Left cardiac atrium (tissue), 4 donors: Measurements from ENCODE around the gene LRMDA. TPM values are rescaled to one million over a fixed set of nuclear protein-coding genes. Genes with fewer than 3 reads are reported as not detected.
"Not testable (repeated sequence)": the region's sequence is repeated elsewhere in the genome, so short reads cannot be mapped to it uniquely, and the experiment has no call there.

Experiments
- ATAC-seq, 2 donors: fragments of 200-7000 bp; cut with Tn5 transposase; one replicate each; pipeline ENCODE4 v1.9.1; 2020; ENCODE audit warnings: mild to moderate bottlenecking in 2 of 2, moderate library complexity in 2 of 2
- DNase-seq: peaks from one replicate; pipeline ENCODE4 v3.0.0-alpha.2; 2020
- intact Hi-C, 2 donors: fragments of 100-400 bp; cut with DNase I; formaldehyde crosslinking; loops; one replicate each; pipeline versions ENCODE4 v1.14.1 to v1.15.1; 2022 to 2023
- total RNA-seq, 2 donors: library from RNA; stranded (reverse); fragmentation: NEBNext Ultra II Directional; extraction: Animal tissue kit (Norgen Biotek cat#: 25700); gene quantifications; one replicate each; pipeline ENCODE4 v1.2.1, GENCODE V29; 2021
- donor health status: DM: no; HTN: yes; CAD: no.
- donor health status: DM: no; HTN: yes; CAD: no; lungs with severe emphysema.
- donor health status: DM: yes; HTN: yes; CAD: no.
- donor health status: Dilated cardiomyopathy.

LRMDA gene
- total RNA-seq, 2 donors from 2014 or later: 40.6 to 57.8 TPM

- intact Hi-C loops: no loop called here
- ATAC-seq: no peak
- no peak for DNase-seq
These were observed 332.2 kb downstream of the LRMDA start for GRCh38 chr10:75763652-75764051.

GRCh38 chr10:75764974-75765788, 333.8 kb downstream of the LRMDA start:
- intact Hi-C loops: no loop called here
- DNase-seq: no peak
- ATAC-seq: no peak

GRCh38 chr10:75765789-75766096, 334.3 kb downstream of the LRMDA start:
- no peak for DNase-seq
- intact Hi-C loops: no loop called here
- ATAC-seq: no peak

GRCh38 chr10:75766106-75766505, 334.7 kb downstream of the LRMDA start:
- ATAC-seq (no peak), DNase-seq (no peak)
- intact Hi-C loops: no loop called here

GRCh38 chr10:75766752-75767151, 335.3 kb downstream of the LRMDA start:
- DNase-seq, intact Hi-C loops, ATAC-seq: not testable (repeated sequence)

- DNase-seq: peak; percentile 38
- ATAC-seq: peak; percentile 78 to 87
- intact Hi-C loops: no loop called here
These were observed 339.2 kb downstream of the LRMDA start for GRCh38 chr10:75770626-75771081.

GRCh38 chr10:75771606-75772005, 340.2 kb downstream of the LRMDA start:
- intact Hi-C loops: no loop called here
- no peak for DNase-seq
- ATAC-seq: no peak

GRCh38 chr10:75772153-75772887, 340.9 kb downstream of the LRMDA start:
- ATAC-seq: no peak
- intact Hi-C loops: no loop called here
- DNase-seq: no peak

GRCh38 chr10:75773231-75773780, 341.9 kb downstream of the LRMDA start:
- intact Hi-C loops: no loop called here
- ATAC-seq (peak; percentile 15 to 77), DNase-seq (no peak)

- DNase-seq: no peak
- intact Hi-C loops: no loop called here
- no peak for ATAC-seq
These were observed 342.7 kb downstream of the LRMDA start for GRCh38 chr10:75773813-75774782.

GRCh38 chr10:75774783-75775490, 343.5 kb downstream of the LRMDA start:
- intact Hi-C loops: no loop called here
- DNase-seq (peak; percentile 52), ATAC-seq (peak in 1 of 2 donors; percentile 55)

GRCh38 chr10:75776738-75777504, 345.5 kb downstream of the LRMDA start:
- intact Hi-C loops: no loop called here
- DNase-seq: peak; percentile 20
- no peak for ATAC-seq

- ATAC-seq (peak in 1 of 2 donors; percentile 53), DNase-seq (no peak)
- intact Hi-C loops: no loop called here
These were observed 347.2 kb downstream of the LRMDA start for GRCh38 chr10:75778665-75779064.

GRCh38 chr10:75779276-75779675, 347.9 kb downstream of the LRMDA start:
- intact Hi-C loops: no loop called here
- ATAC-seq (peak; percentile 67 to 74), DNase-seq (no peak)

GRCh38 chr10:75782463-75783248, 351.2 kb downstream of the LRMDA start:
- ATAC-seq (no peak), DNase-seq (peak; percentile 20)
- intact Hi-C loops: no loop called here

GRCh38 chr10:75788394-75789205, 357.2 kb downstream of the LRMDA start:
- DNase-seq: no peak

More at GRCh38 chr10:75788394-75789205, 357.2 kb downstream of the LRMDA start:
- intact Hi-C loops: no loop called here
- ATAC-seq: peak; percentile 72 to 83
